ENCODE measurements around the gene WASF2. TPM values are rescaled to one million over a fixed set of nuclear protein-coding genes. Genes with fewer than 3 reads are reported as not detected.
"Not testable (repeated sequence)": the region's sequence is repeated elsewhere in the genome, so short reads cannot be mapped to it uniquely, and the experiment has no call there.

Gene WASF2
- total RNA-seq = 100 to 1,000 TPM; 108 to 111 TPM

- H3K4me1 Mint-ChIP-seq (ENCODE audit: low read depth) = peaks cover 28% of the 10 kb centered on the region
- peak; percentile 96 for ATAC-seq
- no peaks in the 10 kb centered on the region for H3K9me3 Mint-ChIP-seq
- CTCF ChIA-PET = interaction anchor here (0.9 to 2.6 kb wide), 12 partner anchors 26 to 133 kb away, joined by 3 to 16 read pairs (median 4); no protein-coding TSS in a partner anchor
- no peaks in the 10 kb centered on the region for H3K27me3 Mint-ChIP-seq
- peak; percentile 98 for DNase-seq
- H3K36me3 Mint-ChIP-seq (ENCODE audit: low read depth) = peaks cover 5% of the 10 kb centered on the region
- TF ChIP-seq CTCF (IDR thresholded peaks at IDR 0.05) = no peak
- POLR2A ChIA-PET = interaction anchor here (0.5 to 2.6 kb wide), 22 partner anchors 9 to 562 kb away, joined by 3 to 13 read pairs (median 4); no protein-coding TSS in a partner anchor
- H3K4me3 Mint-ChIP-seq = peak within 1 kb of the TSS; percentile 99
- H3K27ac Mint-ChIP-seq = peak within 1 kb of the TSS; percentile 100
- intact Hi-C loops (cut with micrococcal nuclease) = loop anchor here (5.0 kb wide), 2 partner anchors 32 to 53 kb away; no protein-coding TSS in a partner anchor
These were observed at the start of gene WASF2 for GRCh38 chr1:27489973-27490741. TSS of gene WASF2 (minus strand) at chr1:27490167. CDS start at chr1:27428890, 61,277 bp downstream.

GRCh38 chr1:27538793-27539192 is 48.8 kb upstream of the WASF2 start:
- ATAC-seq (no peak), DNase-seq (no peak)
- H3K36me3 Mint-ChIP-seq (ENCODE audit: low read depth) = no peaks in the 10 kb centered on the region
- no peak overlapping the region for H3K4me3 Mint-ChIP-seq
- no peak overlapping the region for H3K27ac Mint-ChIP-seq
- ChIA-PET CTCF (interaction anchor here (4.2 kb wide), 1 partner anchor 18 kb away, joined by 15 read pairs; no protein-coding TSS in a partner anchor), POLR2A (interaction anchor here (1.2 kb wide), 1 partner anchor 67 kb away, joined by 3 read pairs; no protein-coding TSS in a partner anchor)
- TF ChIP-seq CTCF (IDR thresholded peaks at IDR 0.05) = no peak
- intact Hi-C loops (cut with micrococcal nuclease) = no loop called here
- H3K9me3 Mint-ChIP-seq = no peaks in the 10 kb centered on the region
- H3K27me3 Mint-ChIP-seq = no peaks in the 10 kb centered on the region
- peaks cover 11% of the 10 kb centered on the region for H3K4me1 Mint-ChIP-seq (ENCODE audit: low read depth)

GRCh38 chr1:27538305-27538676 is 48.3 kb upstream of the WASF2 start:
- H3K27me3 Mint-ChIP-seq; H3K36me3 Mint-ChIP-seq (ENCODE audit: low read depth); H3K4me3 Mint-ChIP-seq; ATAC-seq; intact Hi-C loops (cut with micrococcal nuclease); H3K27ac Mint-ChIP-seq; POLR2A ChIA-PET; DNase-seq; H3K9me3 Mint-ChIP-seq; H3K4me1 Mint-ChIP-seq (ENCODE audit: low read depth): not testable (repeated sequence)
- CTCF ChIA-PET = interaction anchor here (4.2 kb wide), 1 partner anchor 18 kb away, joined by 15 read pairs; no protein-coding TSS in a partner anchor

GRCh38 chr1:27536767-27537166 is 46.8 kb upstream of the WASF2 start:
- Mint-ChIP-seq H3K4me1 (ENCODE audit: low read depth) (peaks cover 12% of the 10 kb centered on the region), H3K27ac (no peak overlapping the region), H3K36me3 (ENCODE audit: low read depth) (peaks cover 2% of the 10 kb centered on the region), H3K9me3 (no peaks in the 10 kb centered on the region), H3K27me3 (no peaks in the 10 kb centered on the region), H3K4me3 (no peak overlapping the region)
- ATAC-seq = no peak
- TF ChIP-seq CTCF (IDR thresholded peaks at IDR 0.05) = no peak
- no peak for DNase-seq
- POLR2A ChIA-PET = no interaction called here
- intact Hi-C loops (cut with micrococcal nuclease) = no loop called here
- CTCF ChIA-PET = interaction anchor here (4.2 kb wide), 1 partner anchor 20 kb away, joined by 15 read pairs; no protein-coding TSS in a partner anchor

GRCh38 chr1:27536010-27536757 is 46.2 kb upstream of the WASF2 start:
- peaks cover 16% of the 10 kb centered on the region for H3K4me1 Mint-ChIP-seq (ENCODE audit: low read depth)
- peaks cover 2% of the 10 kb centered on the region for H3K36me3 Mint-ChIP-seq (ENCODE audit: low read depth)
- DNase-seq = no peak
- no peak overlapping the region for H3K4me3 Mint-ChIP-seq
- H3K27ac Mint-ChIP-seq = no peak overlapping the region
- intact Hi-C loops (cut with micrococcal nuclease) = no loop called here
- CTCF ChIA-PET = interaction anchor here (4.0 kb wide), 1 partner anchor 21 kb away, joined by 21 read pairs; no protein-coding TSS in a partner anchor
- POLR2A ChIA-PET = no interaction called here
- ATAC-seq = no peak
- no peak for TF ChIP-seq CTCF (IDR thresholded peaks at IDR 0.05)
- H3K9me3 Mint-ChIP-seq = no peaks in the 10 kb centered on the region
- H3K27me3 Mint-ChIP-seq = no peaks in the 10 kb centered on the region

Data from activated CD8-positive, alpha-beta T cell treated with anti-CD3 and anti-CD28 coated beads for 36 hours (primary cell).